Activated T-helper 1 cell treated with Interleukin-2 at 50 U/mL for 16 hours (primary cell): ENCODE data around the gene PRLR.
"Not testable (repeated sequence)": the region's sequence is repeated elsewhere in the genome, so short reads cannot be mapped to it uniquely, and the experiment has no call there.

Source experiments
- DNase-seq: peaks from one replicate; pipeline ENCODE4 v3.0.0-alpha.2; 2020; ENCODE audit warnings: low read depth

Gene PRLR

DNA sequence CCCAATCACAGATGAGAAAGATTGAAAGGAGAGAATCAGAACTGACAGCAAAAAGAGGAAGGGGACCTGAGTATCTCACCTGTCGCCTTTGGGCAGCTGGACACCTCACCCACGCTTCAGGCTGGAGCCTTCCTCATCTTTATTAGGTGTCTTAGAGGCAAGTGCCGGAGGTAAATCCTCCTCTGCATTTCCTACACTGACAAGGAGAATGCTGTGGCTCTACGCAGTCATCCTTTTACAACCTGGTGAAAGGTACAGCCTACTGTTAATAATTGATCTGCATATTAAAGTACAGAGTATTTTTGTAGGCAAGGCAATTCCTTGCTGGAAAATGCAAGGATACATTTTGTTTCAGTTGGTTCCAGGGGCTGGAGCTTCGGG is 34.8 kb downstream of the PRLR start:
- no peak for DNase-seq

DNA sequence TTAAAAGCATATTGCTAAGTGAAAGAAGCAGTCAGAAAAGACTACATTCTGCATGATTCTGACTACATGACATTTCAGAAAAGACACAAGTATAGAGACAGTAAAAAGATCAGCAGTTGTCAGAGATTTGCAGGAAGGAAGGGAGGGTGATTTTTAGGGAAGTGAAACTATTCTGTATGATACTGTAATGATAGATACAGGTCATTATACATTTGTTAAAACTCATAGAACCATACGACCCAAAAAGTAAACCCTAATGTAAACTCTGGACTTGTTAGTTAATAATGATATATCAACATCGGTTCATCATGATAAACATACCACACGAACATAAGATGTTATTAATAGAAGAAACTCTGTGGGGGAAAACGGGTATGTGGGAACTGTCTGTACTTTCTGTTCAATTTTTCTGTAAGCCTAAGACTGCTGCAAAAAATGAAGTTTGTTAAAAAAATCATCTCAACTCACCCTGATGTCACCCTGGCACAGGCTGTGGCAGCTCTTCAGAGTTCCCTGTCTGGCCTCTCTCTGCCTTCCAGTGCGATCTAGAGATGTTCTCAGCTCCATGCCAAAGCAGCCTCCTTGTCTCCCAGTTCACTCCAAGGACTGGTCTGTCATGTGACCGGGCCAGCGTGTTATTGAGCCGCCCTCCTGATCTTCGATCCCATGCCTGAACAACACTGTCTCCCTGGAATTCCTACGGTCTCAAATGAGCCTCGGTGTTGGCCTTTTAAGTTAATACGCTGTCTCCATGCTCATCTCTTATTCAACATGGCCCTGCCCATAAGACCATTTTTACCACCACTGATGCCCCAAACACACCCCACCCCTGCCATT is 35.4 kb downstream of the PRLR start:
- no peak for DNase-seq

DNA sequence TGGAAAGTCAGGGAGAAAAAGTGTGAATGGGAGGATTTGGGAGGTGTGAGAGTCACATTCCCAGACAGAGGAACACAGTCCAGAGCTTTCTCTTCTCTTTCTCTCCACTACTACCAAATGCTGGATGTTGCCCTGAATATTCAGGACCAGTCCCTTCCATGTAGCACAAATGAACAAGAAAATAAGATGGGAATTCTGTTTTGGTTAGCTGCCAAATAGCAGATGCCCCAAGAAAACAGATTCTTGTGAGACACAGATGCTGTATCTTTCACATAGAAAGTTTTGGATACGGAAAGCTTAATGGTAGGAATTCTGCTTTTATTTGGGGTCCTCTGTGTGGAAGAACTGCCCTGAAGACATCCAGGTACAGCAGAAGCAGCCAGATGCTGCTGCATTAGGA is 37.8 kb downstream of the PRLR start:
- no peak for DNase-seq

DNA sequence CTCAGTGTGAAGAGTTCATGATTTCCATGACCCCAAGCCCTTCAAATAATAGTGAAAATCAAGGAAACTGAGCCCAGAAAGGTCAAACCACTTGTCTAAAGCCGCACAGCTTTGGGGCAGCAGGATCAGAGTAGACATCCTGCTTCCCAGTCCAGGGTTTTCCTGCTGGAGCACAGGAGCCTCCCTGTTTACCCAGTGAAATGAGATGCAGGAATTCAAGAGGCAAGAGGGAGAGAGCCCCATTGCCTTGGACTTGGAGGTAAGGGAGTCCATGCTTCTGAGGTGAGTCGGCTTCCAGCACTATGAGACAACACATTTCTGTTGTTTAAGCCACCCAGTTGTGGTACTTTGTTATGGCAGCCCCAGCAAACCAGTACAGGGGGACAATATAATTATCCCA is 40.5 kb downstream of the PRLR start:
- DNase-seq = not testable (repeated sequence)

DNA sequence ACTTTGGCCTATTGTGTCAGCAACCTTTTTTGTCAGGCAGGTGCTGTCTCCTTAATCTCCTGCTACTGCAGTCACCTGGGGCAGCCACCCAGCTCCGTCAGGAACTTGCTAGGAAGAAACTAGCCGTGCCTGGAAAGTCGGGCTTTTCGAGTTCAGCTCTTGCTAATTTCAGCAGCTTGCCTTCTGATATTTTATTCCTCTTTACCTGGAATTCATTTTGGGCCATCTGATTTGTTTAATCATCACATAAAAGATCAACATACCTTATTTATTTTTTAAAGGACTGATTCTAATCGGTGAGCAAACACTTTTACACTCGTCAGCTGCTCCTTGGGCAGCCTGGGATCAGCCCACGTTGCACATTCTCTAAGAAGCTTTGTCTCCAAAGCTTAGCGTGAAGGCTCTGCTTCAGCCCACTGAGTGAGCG is 42.2 kb downstream of the PRLR start:
- DNase-seq = no peak

DNA sequence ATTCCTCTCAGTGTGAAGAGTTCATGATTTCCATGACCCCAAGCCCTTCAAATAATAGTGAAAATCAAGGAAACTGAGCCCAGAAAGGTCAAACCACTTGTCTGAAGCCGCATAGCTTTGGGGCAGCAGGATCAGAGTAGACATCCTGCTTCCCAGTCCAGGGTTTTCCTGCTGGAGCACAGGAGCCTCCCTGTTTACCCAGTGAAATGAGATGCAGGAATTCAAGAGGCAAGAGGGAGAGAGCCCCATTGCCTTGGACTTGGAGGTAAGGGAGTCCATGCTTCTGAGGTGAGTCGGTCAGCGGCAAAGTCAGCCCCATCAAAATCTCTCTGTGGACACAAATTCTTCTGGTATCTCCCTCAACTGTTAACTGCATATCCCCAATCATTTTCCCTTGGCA is 42.7 kb downstream of the PRLR start:
- not testable (repeated sequence) for DNase-seq

DNA sequence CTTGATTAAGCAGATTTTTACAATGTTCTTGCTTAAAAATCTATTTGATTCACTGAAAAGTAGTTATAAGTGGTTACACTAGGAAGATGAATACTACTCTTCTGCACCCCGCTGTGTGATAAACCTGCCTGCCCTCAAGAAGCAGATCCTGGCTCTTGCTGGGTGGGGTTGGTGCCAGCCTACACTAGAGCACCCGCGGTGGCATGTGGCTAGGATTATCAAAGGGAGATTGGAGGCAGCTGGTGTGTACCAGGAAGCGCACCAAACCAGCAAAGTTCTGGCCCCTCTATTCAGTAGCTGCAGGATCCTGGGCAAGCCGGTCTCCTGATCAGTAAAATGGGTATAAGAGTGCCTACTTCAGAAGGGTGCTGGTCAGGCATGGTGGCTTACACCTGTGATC is 43.5 kb downstream of the PRLR start:
- DNase-seq = no peak

DNA sequence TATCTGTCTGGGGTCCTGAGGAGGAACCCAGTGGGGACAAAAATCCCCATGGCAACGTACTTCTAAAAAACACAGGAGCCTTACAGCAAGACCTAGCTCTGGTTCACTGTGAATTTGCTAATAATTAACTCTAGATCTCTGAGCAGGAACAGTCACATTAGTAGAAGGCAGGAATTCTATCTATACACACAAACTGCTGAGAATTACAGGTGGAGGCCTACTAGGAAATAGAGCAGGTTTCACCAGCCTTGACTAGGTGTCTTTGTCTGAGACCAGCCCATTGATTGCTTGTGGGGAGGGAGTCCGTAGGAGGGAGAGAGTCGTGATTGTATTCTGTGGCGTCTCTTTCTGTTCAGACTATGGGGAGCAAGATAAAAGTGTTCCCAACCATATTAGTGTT is 44.8 kb downstream of the PRLR start:
- DNase-seq = no peak

DNA sequence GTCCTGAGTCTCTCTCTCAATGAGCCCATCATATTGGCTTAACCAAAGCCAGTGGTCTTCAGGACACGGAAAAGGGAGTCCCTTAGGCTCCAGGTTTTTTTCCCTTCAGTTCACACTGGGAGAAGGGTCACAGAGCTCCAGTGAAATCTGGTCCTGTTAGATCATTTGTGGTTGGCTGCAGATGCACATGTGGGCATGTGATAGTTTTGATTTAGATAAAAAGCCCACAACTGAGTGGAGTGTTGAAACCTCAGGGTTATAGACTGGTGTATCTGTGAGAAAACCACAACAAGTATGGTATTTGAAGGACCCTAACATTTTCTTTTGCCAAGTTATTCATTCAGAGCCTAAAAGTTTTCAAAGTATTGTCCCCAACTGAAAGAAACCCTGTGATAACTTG is 46.7 kb downstream of the PRLR start:
- DNase-seq = no peak

DNA sequence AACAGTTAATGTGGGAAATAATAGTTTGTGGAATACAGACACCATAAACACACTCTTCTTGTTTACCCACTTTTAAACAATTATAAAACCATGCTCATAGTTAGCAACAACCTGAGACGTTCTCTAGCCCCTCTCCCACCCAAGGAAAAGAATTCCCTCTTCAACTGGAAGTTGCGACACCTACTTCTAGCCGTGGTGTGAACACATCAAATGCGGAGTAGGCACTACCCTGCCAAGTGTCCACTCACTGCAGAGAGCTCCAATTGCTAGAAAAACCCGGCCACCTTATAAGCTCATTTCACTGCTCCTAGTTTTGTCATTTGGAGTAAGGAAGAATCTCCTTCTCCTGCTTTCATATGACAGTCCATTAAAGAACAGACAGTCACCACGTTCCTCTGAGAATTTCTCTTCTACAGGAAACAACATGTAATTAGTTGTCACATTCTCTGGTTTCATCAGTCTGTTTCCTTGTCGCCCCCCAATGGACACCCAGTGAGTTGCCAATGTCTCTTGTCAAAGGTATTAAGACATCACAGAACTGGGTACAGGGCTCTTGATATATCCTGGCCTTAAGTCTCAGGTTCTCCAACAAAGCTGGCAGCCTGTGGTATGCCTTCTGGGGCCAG is 47.3 kb downstream of the PRLR start:
- no peak for DNase-seq

DNA sequence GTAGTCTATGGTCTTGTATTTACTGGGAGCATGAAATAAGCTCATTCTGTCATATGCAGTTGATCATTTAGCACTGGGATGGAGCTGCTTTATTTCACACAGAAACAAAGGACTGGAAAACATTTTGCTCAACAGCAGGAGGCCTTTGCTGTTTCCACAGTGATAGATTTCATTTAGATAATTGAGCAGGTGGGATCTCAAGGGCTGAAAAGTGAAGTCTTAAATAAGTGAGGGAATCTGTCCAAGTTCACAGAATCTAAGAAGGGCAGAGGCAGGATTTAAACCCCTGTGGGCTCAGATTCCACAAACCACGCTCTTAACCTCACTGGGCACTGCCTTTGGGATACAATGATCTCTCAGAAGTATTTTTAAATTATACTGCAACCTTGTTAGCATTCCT is 47.8 kb downstream of the PRLR start:
- DNase-seq = no peak

DNA sequence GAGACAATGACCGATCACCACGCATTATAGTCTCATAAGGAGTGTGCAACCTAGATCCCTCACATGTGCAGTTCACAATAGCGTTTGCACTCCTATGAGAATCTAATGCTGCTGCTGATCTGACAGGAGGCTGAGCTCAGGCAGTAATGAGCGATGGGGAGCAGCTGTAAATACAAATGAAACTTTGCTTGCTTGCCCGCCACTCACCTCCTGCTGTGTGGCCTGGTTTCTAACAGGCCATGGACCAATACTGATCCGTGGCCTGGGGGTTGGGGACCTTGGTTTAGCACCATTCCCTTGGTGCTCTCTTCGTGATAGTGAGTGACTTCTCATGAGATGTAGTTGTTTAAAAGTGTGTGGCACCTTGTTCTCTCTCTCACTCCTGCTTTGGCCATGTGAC is 50.2 kb downstream of the PRLR start:
- DNase-seq = no peak

DNA sequence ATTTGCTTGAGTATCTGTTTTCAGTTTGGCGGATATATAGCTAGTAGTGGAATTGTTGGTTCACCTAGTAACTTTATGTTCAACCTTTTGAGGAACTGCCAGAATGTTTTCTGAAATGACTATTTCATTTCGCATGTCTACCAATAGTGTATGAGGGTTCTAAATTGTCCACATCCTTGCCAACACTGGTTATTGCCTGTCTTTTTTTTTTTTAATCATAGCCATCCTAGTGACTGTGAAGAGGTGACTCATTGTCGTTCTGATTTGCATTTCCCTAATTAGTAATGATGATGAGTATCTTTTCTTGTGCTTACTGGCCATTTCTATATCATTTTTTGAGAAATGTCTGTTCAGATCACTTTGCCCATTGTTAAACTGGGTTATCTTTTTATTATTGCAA is 52.5 kb downstream of the PRLR start:
- DNase-seq = no peak

DNA sequence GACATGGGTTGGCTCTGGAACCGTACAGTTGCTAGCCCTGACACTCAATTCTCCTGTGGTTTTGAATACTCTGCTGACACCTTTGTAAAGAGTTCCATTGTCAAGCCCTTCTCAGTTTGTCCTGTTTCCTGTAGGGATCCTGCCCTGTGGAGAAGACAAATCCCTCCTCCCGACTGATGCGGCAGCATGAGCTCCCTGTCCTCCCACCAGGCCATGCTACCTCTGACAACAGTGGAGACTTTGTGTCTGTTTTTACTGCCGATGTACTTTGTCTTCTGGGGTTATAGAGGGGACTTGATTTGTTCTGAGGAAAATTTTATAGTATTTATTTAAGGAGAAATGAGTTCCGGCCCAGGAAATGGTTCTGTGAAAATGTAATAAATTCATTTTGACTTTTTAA is 57.8 kb downstream of the PRLR start:
- no peak for DNase-seq

DNA sequence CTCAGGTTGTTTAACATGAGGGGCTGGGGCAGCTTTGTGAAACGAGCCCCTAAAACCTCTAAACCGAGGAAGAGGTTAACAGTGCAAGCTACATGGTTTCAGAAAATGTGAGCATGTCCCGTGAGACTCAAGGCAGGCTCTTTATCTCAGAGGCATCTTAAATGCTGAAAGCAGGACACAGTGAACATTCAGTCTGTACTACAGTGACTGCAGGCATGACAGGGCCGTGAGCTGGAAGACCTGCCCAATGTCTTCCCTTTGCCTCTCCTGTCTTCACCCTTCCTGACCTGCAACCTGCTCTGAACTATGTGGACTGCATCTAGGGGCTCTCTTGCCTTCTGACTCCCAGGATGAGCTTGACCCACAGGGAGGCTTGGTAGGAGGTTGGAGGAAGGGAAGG is 58.3 kb downstream of the PRLR start:
- no peak for DNase-seq

DNA sequence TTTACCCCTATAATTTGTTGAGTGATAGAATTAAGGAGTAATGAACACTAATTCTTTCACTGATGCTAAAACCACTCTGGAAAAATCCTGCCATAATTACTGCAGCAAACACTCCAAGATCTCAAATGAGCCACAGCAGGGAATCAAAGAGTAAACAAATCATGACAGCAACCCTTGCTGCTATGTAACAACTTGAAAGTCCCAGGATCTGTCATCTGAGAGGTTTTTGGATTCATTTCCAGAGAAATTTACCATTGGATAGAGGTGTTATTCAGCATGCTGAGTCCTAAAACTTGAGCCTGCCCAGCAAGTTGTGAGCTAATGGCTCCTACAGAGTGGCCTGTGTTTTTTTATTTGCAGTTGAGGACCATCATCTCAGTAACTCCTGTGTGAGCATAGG is 59.2 kb downstream of the PRLR start:
- DNase-seq = no peak

DNA sequence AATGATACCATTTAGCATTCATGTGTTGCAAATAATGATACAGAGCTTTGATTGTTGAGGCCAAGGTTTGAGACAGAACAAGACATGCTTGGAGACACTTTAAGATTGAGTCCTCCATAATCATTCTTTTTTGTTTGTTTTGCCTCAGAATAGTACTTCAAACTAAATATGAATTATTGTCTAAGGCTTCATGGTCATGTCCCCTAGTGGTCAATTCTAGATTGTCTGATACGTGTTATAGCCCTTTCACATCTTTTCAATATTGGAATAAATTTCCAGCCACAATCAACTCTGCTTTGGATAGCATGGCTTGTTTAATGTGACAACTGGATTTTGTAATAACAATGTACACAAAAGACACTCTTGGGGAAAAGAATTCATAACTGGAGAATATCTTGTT is 64.2 kb downstream of the PRLR start:
- no peak for DNase-seq

DNA sequence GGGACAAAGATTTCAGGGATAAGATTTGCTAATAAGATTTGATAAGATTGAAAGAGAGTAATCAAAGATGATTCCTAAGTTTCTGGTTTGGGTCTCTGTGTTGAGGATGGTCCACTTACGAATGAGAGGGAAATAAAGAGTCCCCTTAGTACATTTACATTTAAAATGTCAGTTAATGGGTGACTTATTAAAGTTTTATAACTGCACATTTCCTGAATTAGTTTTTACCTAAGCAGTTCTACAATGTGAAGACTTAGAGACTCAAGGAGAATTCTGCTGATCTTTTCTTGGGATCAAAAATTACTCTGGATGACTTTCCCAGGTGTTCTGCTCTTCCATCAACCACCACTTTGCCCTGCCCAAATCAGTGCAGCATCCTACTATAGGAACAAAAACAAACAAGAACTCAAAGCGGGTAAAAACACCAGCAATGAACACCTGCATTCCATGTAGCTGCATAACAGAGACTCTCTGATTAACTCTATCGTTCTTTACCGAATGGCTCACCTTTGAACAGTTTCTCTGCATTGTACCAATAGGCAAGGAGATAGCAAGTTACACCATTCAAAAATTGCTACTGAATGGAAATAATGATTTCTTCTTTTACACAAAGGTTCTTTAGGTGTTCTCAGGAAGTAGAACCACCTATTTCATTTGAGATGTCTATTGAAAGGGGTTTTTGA is 65.3 kb downstream of the PRLR start:
- DNase-seq = no peak

DNA sequence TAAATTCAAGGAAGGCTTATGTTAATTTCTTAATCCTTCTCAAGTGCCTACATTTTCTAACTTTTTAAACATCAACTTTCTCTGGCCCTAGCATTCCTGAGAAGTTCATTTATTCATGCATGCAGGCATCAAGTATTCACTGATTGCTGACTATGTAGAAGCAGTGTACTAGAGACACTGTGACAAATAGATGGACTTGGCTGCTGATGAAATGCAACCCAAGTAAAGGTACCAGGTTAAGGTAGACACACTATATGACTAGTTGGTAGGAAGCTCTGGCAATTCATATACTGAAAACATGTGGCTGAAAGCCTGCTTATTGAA is 66.6 kb downstream of the PRLR start:
- DNase-seq = no peak

DNA sequence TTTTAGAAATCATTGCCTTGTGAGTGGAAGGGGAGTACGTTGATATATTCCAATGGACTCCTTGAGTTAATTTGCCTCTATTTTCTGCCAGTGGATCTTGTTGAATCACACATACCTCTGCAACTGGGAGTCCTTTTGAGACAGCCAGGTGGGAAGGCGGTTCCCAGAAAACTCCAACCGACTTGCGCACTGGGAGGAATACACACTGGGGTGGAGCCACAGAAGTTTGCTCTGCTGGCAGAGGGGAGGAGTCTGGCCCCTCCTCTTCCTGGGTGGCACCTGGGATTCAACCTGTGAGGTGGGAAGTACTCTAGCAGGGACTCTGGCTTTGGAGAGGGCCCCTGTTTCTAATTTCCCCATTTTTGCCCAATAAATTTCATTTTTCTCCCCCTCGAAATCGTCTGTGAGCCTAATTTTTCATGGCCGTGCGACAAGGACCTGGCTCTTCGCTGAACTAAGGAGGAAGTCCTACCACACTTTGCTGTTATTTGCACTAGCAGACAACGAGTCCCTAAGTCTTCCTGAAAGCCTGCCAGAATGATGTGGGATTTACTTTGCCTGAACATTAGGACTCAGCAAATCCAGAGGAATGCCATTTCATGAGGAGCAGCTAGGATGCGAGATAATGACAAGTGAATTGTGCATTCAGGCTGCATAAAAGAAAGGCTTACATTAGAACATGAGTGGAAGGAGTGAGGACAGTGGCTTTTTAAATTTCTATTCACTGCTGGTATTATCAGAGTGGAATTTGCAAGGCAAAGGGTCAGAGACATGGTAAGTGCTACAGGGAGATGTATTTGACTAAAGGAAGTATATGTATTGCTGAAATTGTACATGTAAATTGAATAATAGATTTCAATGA is 67.2 kb downstream of the PRLR start:
- no peak for DNase-seq

DNA sequence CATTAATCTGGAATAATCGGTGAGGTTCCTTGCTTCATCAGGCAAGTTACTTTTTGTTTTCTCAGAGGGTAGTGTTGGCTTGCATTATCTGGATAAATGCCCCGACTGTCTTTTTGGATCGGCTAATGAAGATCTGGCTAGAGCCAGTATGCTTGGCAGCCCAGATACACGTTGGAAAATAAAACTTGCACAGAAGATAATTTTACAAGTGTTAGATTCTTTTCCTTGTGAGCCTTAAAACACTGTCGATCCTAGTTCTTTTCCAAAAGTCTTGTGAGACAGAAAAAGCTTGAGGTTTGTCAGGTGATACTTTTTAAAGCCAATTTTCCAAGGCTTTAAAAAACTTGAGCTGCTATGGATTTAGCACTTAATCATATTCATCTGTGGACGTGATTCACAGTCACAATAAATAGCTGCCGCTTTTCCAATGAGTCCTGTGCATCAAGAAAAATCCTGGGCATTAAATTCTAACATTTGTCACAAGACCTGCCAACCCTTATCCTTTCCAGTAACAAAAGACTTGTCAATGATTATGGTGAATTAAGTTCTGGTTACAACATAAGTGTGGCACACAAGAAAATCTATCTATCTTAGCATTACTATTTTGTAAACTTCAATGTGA is 68.5 kb downstream of the PRLR start:
- no peak for DNase-seq

DNA sequence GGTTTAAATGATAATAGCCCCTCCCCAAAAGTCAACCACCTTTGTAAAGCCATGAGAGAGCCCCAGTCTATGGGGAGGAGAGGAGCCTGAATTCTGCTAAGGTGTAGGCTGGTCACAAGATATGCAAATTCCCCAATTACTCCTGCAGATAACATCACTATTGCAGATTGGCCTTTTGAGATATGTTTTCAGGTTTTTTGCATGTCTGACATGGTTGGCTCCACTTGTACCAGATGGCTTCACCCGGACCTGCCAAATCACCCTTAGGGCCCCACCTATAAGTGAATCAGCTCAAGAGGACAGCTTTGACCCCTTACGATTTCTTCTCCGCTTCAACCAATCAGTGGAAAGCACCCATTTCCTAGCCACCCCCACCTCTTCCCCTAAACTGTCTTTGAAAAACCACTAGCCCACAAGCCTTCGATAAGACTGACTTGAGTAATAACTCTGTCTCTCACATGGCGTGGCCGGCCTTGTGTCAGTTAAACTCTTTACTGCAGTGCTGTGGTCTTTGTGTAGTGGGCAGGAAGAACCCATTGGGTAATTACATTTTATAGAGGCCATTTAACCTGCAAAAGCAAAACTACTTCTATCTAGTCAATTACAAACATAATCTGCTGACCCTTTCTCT is 69.7 kb downstream of the PRLR start:
- no peak for DNase-seq
